LHCN-M2 (cell line): ENCODE results near the gene GTF2A1. TPM values are rescaled to one million over a fixed set of nuclear protein-coding genes. Genes with fewer than 3 reads are reported as not detected.

Source experiments
- DNase-seq: peaks from one replicate; pipeline ENCODE4 v3.0.0-alpha.2; 2012; ENCODE audit warnings: low read depth
- total RNA-seq: library from RNA; depleted of rRNA; stranded (reverse); fragments of >200 nt; gene quantifications from 2 replicates; pipeline ENCODE4 v1.2.3, GENCODE V29; 2014

Gene GTF2A1
- total RNA-seq, 1 experiment from 2014 or later = 30.2 TPM

- DNase-seq = no peak
Measured at GRCh38 chr14:81178063-81178462, 42.7 kb downstream of the GTF2A1 start.

GRCh38 chr14:81177225-81177624 is 43.5 kb downstream of the GTF2A1 start:
- DNase-seq = no peak

- no peak for DNase-seq
Measured at GRCh38 chr14:81176241-81176640, 44.5 kb downstream of the GTF2A1 start.

- DNase-seq = no peak
Measured at GRCh38 chr14:81172881-81173280, 47.9 kb downstream of the GTF2A1 start.

- no peak for DNase-seq
Measured at GRCh38 chr14:81172353-81172752, 48.4 kb downstream of the GTF2A1 start.

GRCh38 chr14:81170829-81171195 is 49.9 kb downstream of the GTF2A1 start:
- DNase-seq = no peak

GRCh38 chr14:81170104-81170828 is 50.5 kb downstream of the GTF2A1 start:
- peak; percentile 85 for DNase-seq

GRCh38 chr14:81169711-81170103 is 51.1 kb downstream of the GTF2A1 start:
- DNase-seq = no peak

GRCh38 chr14:81169267-81169666 is 51.5 kb downstream of the GTF2A1 start:
- DNase-seq = no peak

- DNase-seq = no peak
Measured at GRCh38 chr14:81166121-81166520, 54.6 kb downstream of the GTF2A1 start.

- DNase-seq = no peak
Measured at GRCh38 chr14:81165188-81165587, 55.6 kb downstream of the GTF2A1 start.

GRCh38 chr14:81164167-81164774 is 56.5 kb downstream of the GTF2A1 start:
- peak; percentile 88 for DNase-seq

- peak; percentile 67 for DNase-seq
Measured at GRCh38 chr14:81162941-81163340, 57.8 kb downstream of the GTF2A1 start.

- DNase-seq = no peak
Measured at GRCh38 chr14:81161749-81162148, 59.0 kb downstream of the GTF2A1 start.

- DNase-seq = no peak
Measured at GRCh38 chr14:81161088-81161487, 59.7 kb downstream of the GTF2A1 start.

- peak; percentile 27 for DNase-seq
Measured at GRCh38 chr14:81157431-81157830, 63.3 kb downstream of the GTF2A1 start.

GRCh38 chr14:81153187-81153586 is 67.6 kb downstream of the GTF2A1 start:
- no peak for DNase-seq

- DNase-seq = no peak
Measured at GRCh38 chr14:81148635-81149034, 72.1 kb downstream of the GTF2A1 start.

- no peak for DNase-seq
Measured at GRCh38 chr14:81147140-81147897, 73.4 kb downstream of the GTF2A1 start.

- peak; percentile 10 for DNase-seq
Measured at GRCh38 chr14:81144824-81145603, 75.7 kb downstream of the GTF2A1 start.

- no peak for DNase-seq
Measured at GRCh38 chr14:81143793-81144192, 77.0 kb downstream of the GTF2A1 start.

- DNase-seq = peak; percentile 5
Measured at GRCh38 chr14:81141426-81141825, 79.3 kb downstream of the GTF2A1 start.
